Myometrial cell (primary cell): ENCODE measurements around the gene PDPK1. TPM values are rescaled to one million over a fixed set of nuclear protein-coding genes. Genes with fewer than 3 reads are reported as not detected.

ENCODE experiments used
- total RNA-seq: library from RNA; depleted of rRNA; stranded (reverse); fragments of >200 nt; gene quantifications from 2 replicates; pipeline ENCODE4 v1.2.3, GENCODE V29; 2015

PDPK1 gene
- 11.0 and 13.6 TPM in 2 replicates for total RNA-seq

DNA sequence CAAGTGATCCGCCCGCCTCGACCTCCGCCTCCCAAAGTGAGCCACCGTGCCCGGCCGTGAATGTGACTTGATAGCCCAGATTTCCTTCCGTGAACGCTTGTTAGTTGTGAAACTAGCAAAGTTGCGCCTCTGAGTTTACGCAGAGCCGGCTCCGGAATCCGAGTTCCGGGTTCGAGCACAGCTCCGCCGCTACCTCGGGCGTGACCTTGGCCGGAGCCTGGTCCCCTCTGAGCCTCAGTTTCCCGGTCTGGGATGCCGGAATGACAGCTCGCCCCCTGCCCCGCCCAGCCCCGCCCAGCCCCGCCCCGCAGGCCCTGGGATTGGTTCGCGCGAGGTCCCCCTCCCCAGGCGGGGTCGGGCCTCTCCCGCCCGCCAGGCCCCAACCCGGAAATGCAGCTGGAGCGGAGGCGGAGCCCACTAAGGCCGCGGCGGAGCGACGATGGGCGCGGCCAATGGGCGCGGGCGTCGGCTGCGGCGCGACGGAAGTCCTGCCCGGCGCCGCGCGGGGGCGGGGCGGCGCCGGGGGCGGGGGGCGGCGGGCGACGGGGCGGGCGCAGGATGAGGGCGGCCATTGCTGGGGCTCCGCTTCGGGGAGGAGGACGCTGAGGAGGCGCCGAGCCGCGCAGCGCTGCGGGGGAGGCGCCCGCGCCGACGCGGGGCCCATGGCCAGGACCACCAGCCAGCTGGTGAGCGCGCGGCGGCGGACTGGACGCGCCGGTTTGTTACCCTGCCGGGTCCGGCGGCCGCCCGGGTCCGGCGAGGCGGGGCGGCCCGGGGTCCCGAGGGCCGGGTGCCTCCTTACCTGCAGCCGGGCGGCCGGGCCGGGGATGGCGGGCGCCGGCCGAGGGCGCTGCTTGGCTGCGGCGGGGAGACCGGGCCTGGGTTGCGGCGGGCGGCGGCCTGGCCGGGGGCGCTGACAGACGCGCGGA lies at the start of gene PDPK1:
TSS of gene PDPK1 (plus strand) at position 571 of the 929 bp plus-strand sequence. CDS start at position 663, 92 bp downstream.

DNA sequence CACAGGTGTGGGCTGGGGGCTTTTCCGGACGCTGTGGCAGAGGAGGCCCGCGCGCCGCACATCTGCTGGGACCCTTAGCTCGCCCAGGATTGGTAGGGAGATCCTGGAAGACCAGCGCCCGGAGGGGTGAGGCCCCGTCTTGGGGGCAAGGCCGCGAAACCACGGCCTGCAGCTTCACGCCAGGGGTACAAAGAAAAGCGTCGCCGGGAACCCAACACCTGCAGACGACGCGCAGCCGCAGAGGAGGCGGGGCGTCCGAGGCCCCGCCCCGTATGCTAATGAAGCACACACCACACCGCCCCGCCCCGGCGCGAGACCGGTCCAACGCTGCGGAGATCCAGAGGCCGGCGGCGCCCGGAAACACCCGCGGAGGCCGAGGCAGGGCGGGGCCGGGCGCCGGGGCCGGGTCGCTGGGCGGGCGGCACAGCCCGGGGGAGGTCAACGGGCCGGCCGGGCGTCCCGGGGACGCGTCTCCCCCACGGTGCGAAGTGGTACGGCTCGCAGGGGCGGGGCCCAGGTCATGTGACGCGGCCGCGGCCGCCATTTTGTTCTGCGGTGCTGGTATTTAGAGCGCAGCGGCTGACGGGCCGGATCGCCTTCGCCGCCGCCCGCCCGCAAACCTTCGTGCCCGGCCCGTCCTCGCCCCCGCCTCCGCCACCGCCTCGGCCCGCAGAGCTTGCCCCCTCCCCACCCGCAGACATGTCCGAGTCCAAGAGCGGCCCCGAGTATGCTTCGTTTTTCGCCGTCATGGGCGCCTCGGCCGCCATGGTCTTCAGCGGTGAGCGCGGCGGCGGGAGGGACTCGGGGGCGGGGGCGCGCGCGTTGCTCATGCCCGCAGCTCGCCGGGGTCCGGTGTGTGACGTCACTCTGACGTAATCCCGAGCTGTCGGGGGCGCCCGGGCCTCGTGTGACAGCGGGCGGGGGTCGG lies 24.2 kb upstream of the PDPK1 start, which contains the start of gene ATP6V0C:
TSS of gene ATP6V0C (plus strand) at position 548 of the 928 bp plus-strand sequence. CDS start at position 700, 152 bp downstream.

DNA sequence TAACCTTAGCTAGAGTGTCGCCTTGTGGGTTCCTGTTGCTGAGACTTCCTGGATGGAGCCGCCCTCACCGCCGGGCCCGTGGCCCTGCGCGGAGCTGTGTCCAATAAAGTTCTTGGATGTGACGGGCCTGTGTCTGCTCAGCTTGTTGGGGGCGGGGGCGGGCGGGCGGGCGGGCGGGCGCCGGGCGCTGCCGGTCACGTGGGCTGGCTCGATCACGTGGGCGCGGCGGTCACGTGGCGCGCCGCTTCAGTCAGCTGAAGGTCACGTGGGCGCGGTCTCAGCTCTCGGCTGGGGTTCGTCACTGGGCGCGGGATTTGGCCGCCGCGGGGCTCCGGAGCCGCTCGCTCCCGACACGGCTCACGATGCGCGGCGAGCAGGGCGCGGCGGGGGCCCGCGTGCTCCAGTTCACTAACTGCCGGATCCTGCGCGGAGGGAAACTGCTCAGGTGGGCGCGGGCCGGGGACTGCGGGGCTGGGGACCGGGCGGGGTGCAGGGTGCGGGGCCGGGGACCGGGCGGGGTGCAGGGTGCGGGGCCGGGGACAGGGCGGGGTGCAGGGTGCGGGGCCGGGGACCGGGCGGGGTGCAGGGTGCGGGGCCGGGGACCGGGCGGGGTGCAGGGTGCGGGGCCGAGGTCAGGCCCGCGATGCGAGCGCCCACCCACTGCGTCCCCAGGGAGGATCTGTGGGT lies 17.6 kb upstream of the PDPK1 start, which contains the start of gene AMDHD2:
TSS of gene AMDHD2 (plus strand) at position 275 of the 687 bp plus-strand sequence. CDS start at position 363, 88 bp downstream.

DNA sequence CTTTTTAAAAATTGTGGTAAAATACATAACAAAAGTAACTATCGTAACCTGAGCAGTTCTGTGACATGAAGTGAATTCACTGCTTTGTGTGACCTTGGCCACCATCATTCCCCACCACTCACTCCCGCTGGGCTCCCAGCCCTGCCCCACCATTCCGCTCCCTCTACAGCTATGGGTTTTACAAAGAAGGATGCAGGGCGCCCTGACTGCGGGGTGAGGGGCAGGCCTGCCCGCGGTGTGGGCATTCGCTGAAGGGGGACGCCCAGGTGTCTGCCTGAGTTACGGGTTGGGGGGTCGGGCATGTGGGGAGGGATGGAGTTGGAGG lies 6.5 kb upstream of the PDPK1 start, which contains the start of gene CEMP1:
TSS of gene CEMP1 (minus strand) at position 38 of the 325 bp plus-strand sequence. CDS start 335 bp downstream, outside the sequence.

Other genes with a start within 250 kb of the PDPK1 start
- 0.18 TPM in 1 of 2 replicates, not detected in the other for gene ABCA3, start 197.3 kb upstream of the PDPK1 start, total RNA-seq
- gene CCNF, start 108.6 kb upstream of the PDPK1 start, total RNA-seq = 23.4 and 25.2 TPM in 2 replicates
- 10.8 and 28.8 TPM in 2 replicates for gene TEDC2, start 77.9 kb upstream of the PDPK1 start, total RNA-seq
- gene NTN3, start 66.7 kb upstream of the PDPK1 start, total RNA-seq = 0.35 TPM in 1 of 2 replicates, not detected in the other
- 13.8 and 15.6 TPM in 2 replicates for gene TBC1D24, start 62.9 kb upstream of the PDPK1 start, total RNA-seq
- 38.3 and 48.4 TPM in 2 replicates for gene ATP6V0C, start 24.1 kb upstream of the PDPK1 start, total RNA-seq
- gene AMDHD2, start 17.6 kb upstream of the PDPK1 start, total RNA-seq = 7.3 and 19.6 TPM in 2 replicates
- gene CEMP1, start 6.6 kb upstream of the PDPK1 start, total RNA-seq = not detected in 2 replicates
- 28.9 and 31.7 TPM in 2 replicates for gene KCTD5, start 144.5 kb downstream of the PDPK1 start, total RNA-seq
- 0.29 and 0.35 TPM in 2 replicates for gene PRSS27, start 182.2 kb downstream of the PDPK1 start, total RNA-seq
- 59.9 and 60.5 TPM in 2 replicates for gene SRRM2, start 214.6 kb downstream of the PDPK1 start, total RNA-seq
- gene ELOB, start 239.3 kb downstream of the PDPK1 start, total RNA-seq = 431 and 566 TPM in 2 replicates
- not detected in 2 replicates for gene PRSS33, start 249.5 kb downstream of the PDPK1 start, total RNA-seq